H1 (cell line): ENCODE results near the gene ZNF454. TPM values are rescaled to one million over a fixed set of nuclear protein-coding genes. Genes with fewer than 3 reads are reported as not detected.

Experiments
- CTCF ChIA-PET: fragments of 300-600 bp; sonication (Branson Sonifier 250); formaldehyde crosslinking; loops from one replicate; lab custom pipeline; 2021; ENCODE audit not compliant: partially characterized antibody; lab: Charles Lee
- POLR2A ChIA-PET: fragments of 300-600 bp; sonication (Branson Sonifier 250); formaldehyde crosslinking; loops from one replicate; lab custom pipeline; 2021; ENCODE audit warnings: inconsistent platforms; ENCODE audit not compliant: partially characterized antibody; lab: Charles Lee
- DNase-seq, 2 experiments: peaks; one replicate each; pipeline versions ENCODE4 v3.0.0 to v3.0.0-alpha.2; 2010 to 2022; ENCODE audit warnings: low spot score in 2 of 2, low read depth in 1 of 2, mixed read lengths in 1 of 2
- FAIRE-seq: peaks from 2 replicates; lab custom pipeline; 2011; peaks lifted over from hg19 to GRCh38; lab: Jason Lieb, UNC
- H2AFZ ChIP-seq: 2 replicates; pipeline ENCODE4 v1.8.1; 2012; ENCODE audit warnings: low read length, inconsistent platforms
- H2AK5ac ChIP-seq: 2 replicates; pipeline ENCODE4 v1.6.1; 2013; ENCODE audit warnings: low read depth, low read length
- H2BK120ac ChIP-seq: replicated peaks from 2 replicates; pipeline ENCODE3; 2013; ENCODE audit warnings: low read depth, low read length, inconsistent platforms
- H2BK12ac ChIP-seq: 2 replicates; pipeline ENCODE4 v1.6.1; 2013; ENCODE audit warnings: low read depth, low read length
- H2BK15ac ChIP-seq: 2 replicates; pipeline ENCODE4 v1.6.1; 2013; ENCODE audit warnings: low read length
- H2BK20ac ChIP-seq: 2 replicates; pipeline ENCODE4 v1.6.1; 2013; ENCODE audit warnings: low read length
- H2BK5ac ChIP-seq: 2 replicates; pipeline ENCODE4 v1.6.1; 2013; ENCODE audit warnings: low read depth, low read length
- H3K14ac ChIP-seq: 2 replicates; pipeline ENCODE4 v1.6.1; 2013; ENCODE audit warnings: inconsistent platforms; ENCODE audit not compliant: insufficient read length
- H3K18ac ChIP-seq: 2 replicates; pipeline ENCODE4 v1.6.1; 2013; ENCODE audit warnings: low read length; ENCODE audit errors: extremely low read depth
- H3K23ac ChIP-seq: 2 replicates; pipeline ENCODE4 v1.6.1; 2013; ENCODE audit warnings: inconsistent platforms; ENCODE audit not compliant: insufficient read length
- H3K23me2 ChIP-seq: 2 replicates; pipeline ENCODE4 v1.6.1; 2013; ENCODE audit warnings: low read depth, low read length
- H3K27ac ChIP-seq: 2 replicates; pipeline ENCODE4 v1.6.1; 2011; ENCODE audit warnings: low read depth, low read length, inconsistent platforms
- H3K27me3 ChIP-seq, 4 experiments: replicated peaks in 1 of 4; 1 replicate in 1 of 4; 2 replicates in 3 of 4; pipeline versions ENCODE4 v1.6.1 to v1.8.1; 2011 to 2013; ENCODE audit warnings: low read length in 3 of 4, mild to moderate bottlenecking in 3 of 4, inconsistent platforms in 2 of 4, mixed read lengths in 2 of 4, moderate library complexity in 1 of 4; ENCODE audit not compliant: control insufficient read depth in 3 of 4, insufficient read depth in 3 of 4; ENCODE audit errors: extremely low read depth in 1 of 4
- H3K36me3 ChIP-seq, 4 experiments: 2 replicates each; pipeline versions ENCODE4 v1.6.1 to v1.8.1; 2011 to 2013; ENCODE audit warnings: mild to moderate bottlenecking in 4 of 4, low read length in 3 of 4, moderate library complexity in 2 of 4, control low read depth in 1 of 4, inconsistent platforms in 1 of 4; ENCODE audit not compliant: insufficient read depth in 4 of 4, control insufficient read depth in 2 of 4
- H3K4ac ChIP-seq: replicated peaks from 2 replicates; pipeline ENCODE3; 2013; ENCODE audit warnings: low read length, low read depth, mixed read lengths, inconsistent platforms; ENCODE audit not compliant: insufficient read length
- H3K4me1 ChIP-seq, 4 experiments: replicated peaks in 1 of 4; 1 replicate in 1 of 4; 2 replicates in 3 of 4; pipeline versions ENCODE4 v1.6.1 to v1.8.1; 2011 to 2013; ENCODE audit warnings: low read length in 3 of 4, inconsistent platforms in 2 of 4, mixed read lengths in 1 of 4; ENCODE audit not compliant: insufficient read depth in 4 of 4, control insufficient read depth in 3 of 4
- H3K4me2 ChIP-seq, 2 experiments: 2 replicates each; pipeline versions ENCODE4 v1.6.1 to v1.8.1; 2011 to 2013; ENCODE audit warnings: low read depth in 2 of 2, low read length in 2 of 2, control low read depth in 1 of 2, inconsistent platforms in 1 of 2, mild to moderate bottlenecking in 1 of 2; ENCODE audit not compliant: insufficient read depth in 1 of 2
- H3K4me3 ChIP-seq, 4 experiments: fragments of 200-600, 300-600 bp in 1 of 4; sonication (generic), shearing (Covaris generic), sonication (Bioruptor Twin) in 1 of 4; 2 replicates each; pipeline versions ENCODE4 v1.5.1 to v1.8.1; 2011 to 2016; ENCODE audit warnings: low read length in 4 of 4, low read depth in 3 of 4, control low read depth in 2 of 4, inconsistent platforms in 2 of 4, mild to moderate bottlenecking in 2 of 4, mixed read lengths in 1 of 4, moderate library complexity in 1 of 4; ENCODE audit not compliant: insufficient read depth in 2 of 4; ENCODE audit errors: extremely low read depth in 1 of 4
- H3K56ac ChIP-seq: replicated peaks from 2 replicates; pipeline ENCODE3; 2013; ENCODE audit warnings: low read depth, mild to moderate bottlenecking, mixed read lengths, low read length, inconsistent platforms; ENCODE audit not compliant: insufficient read length
- H3K79me1 ChIP-seq: 2 replicates; pipeline ENCODE4 v1.6.1; 2013; ENCODE audit warnings: low read depth, low read length, control low read depth
- H3K79me2 ChIP-seq, 2 experiments: 2 replicates each; pipeline versions ENCODE4 v1.6.1 to v1.8.1; 2012 to 2013; ENCODE audit warnings: low read length in 2 of 2, mild to moderate bottlenecking in 2 of 2, inconsistent platforms in 1 of 2; ENCODE audit not compliant: insufficient read depth in 2 of 2, control insufficient read depth in 1 of 2
- H3K9ac ChIP-seq, 4 experiments: replicated peaks in 1 of 4; 1 replicate in 1 of 4; 2 replicates in 3 of 4; pipeline versions ENCODE4 v1.6.1 to v1.8.1; 2011 to 2013; ENCODE audit warnings: low read depth in 3 of 4, low read length in 3 of 4, control low read depth in 2 of 4, mild to moderate bottlenecking in 2 of 4, moderate library complexity in 2 of 4, inconsistent platforms in 1 of 4; ENCODE audit errors: extremely low read depth in 1 of 4
- H3K9me3 ChIP-seq, 2 experiments: 2 replicates each; pipeline versions ENCODE4 v1.6.1 to v1.8.1; 2012 to 2013; ENCODE audit warnings: mild to moderate bottlenecking in 2 of 2, moderate library complexity in 2 of 2, control low read depth in 1 of 2, inconsistent platforms in 1 of 2, low read depth in 1 of 2, low read length in 1 of 2, mixed read lengths in 1 of 2; ENCODE audit not compliant: insufficient read depth in 2 of 2
- H4K20me1 ChIP-seq, 2 experiments: replicated peaks in 1 of 2; 2 replicates each; pipeline versions ENCODE3 to v1.8.1; 2011 to 2013; ENCODE audit warnings: inconsistent platforms in 2 of 2, low read length in 2 of 2, mild to moderate bottlenecking in 1 of 2; ENCODE audit not compliant: insufficient read depth in 2 of 2, control insufficient read depth in 1 of 2
- H4K5ac ChIP-seq: 2 replicates; pipeline ENCODE4 v1.6.1; 2013; ENCODE audit warnings: low read length, low read depth, mixed read lengths, inconsistent platforms; ENCODE audit not compliant: insufficient read length
- H4K8ac ChIP-seq: 2 replicates; pipeline ENCODE4 v1.8.0; 2013; ENCODE audit warnings: mild to moderate bottlenecking, moderate library complexity, low read length, inconsistent platforms; ENCODE audit not compliant: insufficient read depth; ENCODE audit errors: extremely low read depth
- H4K91ac ChIP-seq: replicated peaks from 2 replicates; pipeline ENCODE3; 2013; ENCODE audit warnings: low read length, mixed read lengths, inconsistent platforms; ENCODE audit not compliant: insufficient read length
- BACH1 ChIP-seq: IDR thresholded peaks from 2 replicates; pipeline ENCODE4 v1.6.1; 2012; ENCODE audit warnings: low read length, improper control_type of control experiment
- BCL11A ChIP-seq, 2 experiments: IDR thresholded peaks; one replicate each; pipeline ENCODE4 v1.6.1; 2011; ENCODE audit warnings: low read depth in 2 of 2, low read length in 2 of 2, mild to moderate bottlenecking in 2 of 2
- CBX8 ChIP-seq: fragments of 300-800, 300-1000 bp; sonication (generic); IDR thresholded peaks from 2 replicates; pipeline ENCODE4 v1.7.1; 2016; ENCODE audit warnings: low read depth, low read length, borderline replicate concordance
- CEBPB ChIP-seq: IDR thresholded peaks from 2 replicates; pipeline ENCODE4 v1.6.1; 2012; ENCODE audit warnings: low read depth, low read length
- EZH2 ChIP-seq: fragments of 200-600 bp; sonication (generic); IDR thresholded peaks from 2 replicates; pipeline ENCODE4 v1.7.1; 2012; ENCODE audit warnings: low read depth, mild to moderate bottlenecking, moderate library complexity, low read length, inconsistent platforms; ENCODE audit not compliant: severe bottlenecking
- SIRT6 ChIP-seq: IDR thresholded peaks from one replicate; pipeline ENCODE4 v1.7.1; 2012; ENCODE audit warnings: low read length, inconsistent platforms
- WGBS, 2 experiments: shearing (Covaris generic) in 1 of 2; methylation state at CpG; one replicate each; pipeline versions ENCODE4 v1.1.6 to v1.1.7; 2013 to 2015; ENCODE audit warnings: low lambda C conversion rate in 2 of 2, mixed read lengths in 2 of 2, inconsistent platforms in 1 of 2, low coverage in 1 of 2, missing lambda C conversion rate in 1 of 2; ENCODE audit not compliant: insufficient replicate concordance in 2 of 2, insufficient coverage in 1 of 2, insufficient read length in 1 of 2; ENCODE audit errors: extremely low coverage in 1 of 2, missing lambda C conversion rate in 1 of 2; 5-methylcytosine and 5-hydroxymethylcytosine counted together
- polyA plus RNA-seq, 7 experiments: library from polyadenylated mRNA; depleted of rRNA in 3 of 7; stranded (reverse) in 5 of 7; unstranded in 2 of 7; fragments of >200 nt in 5 of 7; fragments of 200-250 nt in 2 of 7; gene quantifications; 1 replicate in 5 of 7; 2 replicates in 1 of 7; 4 replicates in 1 of 7; pipeline versions ENCODE4 v1.2.1 to v1.2.3, GENCODE V29; 2011 to 2013; ENCODE audit warnings: missing spikeins in 2 of 7, mixed read lengths in 2 of 7
- total RNA-seq: library from RNA; stranded (reverse); fragmentation: NEBNext Ultra II Directional; extraction: Animal tissue kit (Norgen Biotek cat#: 25700); gene quantifications from 2 replicates; pipeline ENCODE4 v1.2.1, GENCODE V29; 2021

The ZNF454 gene
- total and polyA plus RNA-seq, 2 of the 8 experiments (the other 6 are each of a cell fraction or from before 2014, with no cell fraction given), result 0.33 to 1.2 TPM

DNA sequence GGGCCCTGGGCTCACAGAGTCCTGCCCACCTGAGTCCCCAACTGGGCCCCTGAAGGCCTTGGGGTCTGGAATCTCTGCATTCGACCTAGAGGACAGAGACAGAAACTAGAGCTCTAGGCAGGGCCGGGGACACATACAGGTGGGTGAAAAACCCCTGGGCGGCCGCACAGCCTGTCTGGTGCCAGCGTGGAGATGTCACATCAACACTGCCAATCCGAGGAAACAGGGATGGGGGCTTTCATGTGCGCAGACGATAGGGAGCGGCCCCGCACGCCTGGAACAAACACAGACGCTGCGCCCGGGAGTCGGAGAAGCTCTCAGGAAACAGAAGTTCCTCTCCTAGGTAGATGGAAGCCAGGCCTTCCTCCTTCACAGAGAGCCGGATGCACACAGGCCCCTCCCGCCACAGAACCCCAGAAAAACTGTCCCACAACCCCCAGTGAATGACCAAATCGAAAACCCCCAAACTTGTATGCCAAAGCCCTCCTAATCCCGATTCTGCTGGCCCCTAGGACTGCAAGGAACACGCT, 52.3 kb downstream of the ZNF454 start:
- Histone ChIP-seq H4K5ac (no peak overlapping the region), H4K8ac (no peak overlapping the region), H3K23ac (no peak overlapping the region), H3K56ac (no peak overlapping the region), H3K27me3 (peaks cover 26 to 47% (median 44%) of the 10 kb centered on the region in 4 experiments)
- TF ChIP-seq BCL11A (IDR thresholded peaks at IDR 0.05; ENCODE audit: low read depth in 2 of 2, low read length in 2 of 2), result no peak
- TF ChIP-seq CEBPB, result no peak
- no peak for TF ChIP-seq CBX8
- no peak for TF ChIP-seq SIRT6
- no peak for TF ChIP-seq BACH1
- no peak for TF ChIP-seq EZH2
- TF ChIP-seq, all 59 proteins: peak for 0
- Histone ChIP-seq H3K4me1 (peaks cover 0 to 13% (median 1%) of the 10 kb centered on the region in 4 experiments; a peak in 5 of 7 replicates), H3K9me3 (peaks cover 24 to 45% of the 10 kb centered on the region in 2 experiments; a peak in 3 of 4 replicates), H2BK15ac (no peak overlapping the region), H2AFZ (no peak overlapping the region), H3K79me2 (no peaks in the 10 kb centered on the region), H2AK5ac (no peak overlapping the region), H3K4ac (no peak overlapping the region), H2BK12ac (no peak overlapping the region), H3K18ac (no peak overlapping the region), H3K27ac (no peak overlapping the region), H4K91ac (no peak overlapping the region), H3K23me2 (peaks cover 9% of the 10 kb centered on the region; the same call in 1 of the 2 replicates), H3K4me2 (no peak overlapping the region; a peak in 1 of 4 replicates), H3K9ac (no peak overlapping the region), H2BK5ac (no peak overlapping the region), H3K36me3 (no peaks in the 10 kb centered on the region; a peak in 1 of 8 replicates), H3K79me1 (no peaks in the 10 kb centered on the region), H2BK120ac (no peak overlapping the region), H4K20me1 (peaks cover 1 to 4% of the 10 kb centered on the region in 2 experiments), H2BK20ac (no peak overlapping the region), H3K14ac (no peak overlapping the region), H3K4me3 (no peak overlapping the region)
- ChIA-PET POLR2A (interaction anchor here (0.5 to 1.6 kb wide), 2 partner anchors 45 to 425 kb away, joined by 3 to 4 read pairs; no protein-coding TSS in a partner anchor), CTCF (interaction anchor here (0.7 to 1.6 kb wide), 2 partner anchors 15 to 1660 kb away, joined by 3 to 4 read pairs; no protein-coding TSS in a partner anchor)
- no peak for FAIRE-seq
- DNase-seq, result no peak
- WGBS, 2 experiments, result 93% methylated on average over 18 of the region's 20 CpGs; no CpG with 5 or more reads in 1 of the 2 experiments
